ENCODE results near the gene LSAMP.

DNA sequence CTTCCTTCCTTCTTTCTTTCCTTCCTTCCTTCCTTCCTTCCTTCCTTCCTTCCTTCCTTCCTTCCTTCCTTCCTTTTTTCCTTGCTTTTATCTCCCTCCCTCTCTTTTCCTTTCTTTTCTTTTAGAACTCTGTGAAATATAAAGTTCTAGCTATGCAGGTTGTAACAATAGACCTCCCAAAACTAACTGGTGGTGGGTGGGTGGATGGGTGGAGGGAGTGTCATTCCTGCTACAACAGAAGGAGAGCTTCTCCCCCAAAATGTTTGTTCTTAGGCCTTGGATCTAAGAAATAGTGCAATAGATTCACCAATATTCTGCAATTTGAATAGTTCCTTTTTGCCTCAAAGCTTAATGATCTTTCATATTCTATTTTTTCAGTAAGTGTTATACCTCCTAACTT is 606.0 kb downstream of the LSAMP start:
- TF ChIP-seq, protein P1, sequence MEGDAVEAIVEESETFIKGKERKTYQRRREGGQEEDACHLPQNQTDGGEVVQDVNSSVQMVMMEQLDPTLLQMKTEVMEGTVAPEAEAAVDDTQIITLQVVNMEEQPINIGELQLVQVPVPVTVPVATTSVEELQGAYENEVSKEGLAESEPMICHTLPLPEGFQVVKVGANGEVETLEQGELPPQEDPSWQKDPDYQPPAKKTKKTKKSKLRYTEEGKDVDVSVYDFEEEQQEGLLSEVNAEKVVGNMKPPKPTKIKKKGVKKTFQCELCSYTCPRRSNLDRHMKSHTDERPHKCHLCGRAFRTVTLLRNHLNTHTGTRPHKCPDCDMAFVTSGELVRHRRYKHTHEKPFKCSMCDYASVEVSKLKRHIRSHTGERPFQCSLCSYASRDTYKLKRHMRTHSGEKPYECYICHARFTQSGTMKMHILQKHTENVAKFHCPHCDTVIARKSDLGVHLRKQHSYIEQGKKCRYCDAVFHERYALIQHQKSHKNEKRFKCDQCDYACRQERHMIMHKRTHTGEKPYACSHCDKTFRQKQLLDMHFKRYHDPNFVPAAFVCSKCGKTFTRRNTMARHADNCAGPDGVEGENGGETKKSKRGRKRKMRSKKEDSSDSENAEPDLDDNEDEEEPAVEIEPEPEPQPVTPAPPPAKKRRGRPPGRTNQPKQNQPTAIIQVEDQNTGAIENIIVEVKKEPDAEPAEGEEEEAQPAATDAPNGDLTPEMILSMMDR (IDR thresholded peaks at IDR 0.05; ENCODE audit: insufficient read depth, low read depth, low read length) = no peak
- no peak for TF ChIP-seq EZH2 (IDR thresholded peaks at IDR 0.05; ENCODE audit: insufficient read depth, low read length)

Measured in astrocyte (in vitro differentiated cells and primary cell).